Activated T-cell treated with anti-CD3 and anti-CD28 coated beads, Interleukin-2, amount 50 U/mL, for 72 hours (primary cell): ENCODE data around the gene RABL2A. TPM values are rescaled to one million over a fixed set of nuclear protein-coding genes. Genes with fewer than 3 reads are reported as not detected.
"Not testable (repeated sequence)": the region's sequence is repeated elsewhere in the genome, so short reads cannot be mapped to it uniquely, and the experiment has no call there.

Experiments used
- ATAC-seq, 2 donors: fragments of 150-1000 bp; cut with Tn5 transposase; replicated peaks in 1 of 2; 2 replicates each; pipeline ENCODE4 v1.10.0; 2021; ENCODE audit warnings: moderate library complexity in 2 of 2, mild to moderate bottlenecking in 1 of 2
- DNase-seq, 2 donors: peaks; one replicate each; pipeline ENCODE4 v3.0.0; 2021 to 2022; ENCODE audit warnings: mixed read lengths in 1 of 2
- H3K27ac Mint-ChIP-seq: one replicate; pipeline ENCODE4 v1.8.0; 2022; ENCODE audit warnings: mild to moderate bottlenecking, moderate library complexity, mixed read lengths
- H3K27me3 Mint-ChIP-seq: one replicate; pipeline ENCODE4 v1.8.0; 2022; ENCODE audit warnings: low read depth, mixed read lengths
- H3K36me3 Mint-ChIP-seq, 2 donors: one replicate each; pipeline ENCODE4 v1.8.0; 2022; ENCODE audit warnings: mixed read lengths in 2 of 2, mild to moderate bottlenecking in 1 of 2; ENCODE audit not compliant: insufficient read depth in 2 of 2
- H3K4me1 Mint-ChIP-seq: one replicate; pipeline ENCODE4 v1.8.0; 2022; ENCODE audit warnings: low read depth, mixed read lengths
- H3K4me3 Mint-ChIP-seq, 2 donors: one replicate each; pipeline ENCODE4 v1.8.0; 2022; ENCODE audit warnings: mild to moderate bottlenecking in 2 of 2, mixed read lengths in 2 of 2, moderate library complexity in 2 of 2
- H3K9me3 Mint-ChIP-seq, 2 donors: one replicate each; pipeline ENCODE4 v1.8.0; 2022; ENCODE audit warnings: mixed read lengths in 2 of 2
- total RNA-seq, 2 donors: library from RNA; stranded (reverse); gene quantifications; one replicate each; pipeline ENCODE4 v1.2.3, GENCODE V29; 2022

The RABL2A gene
- total RNA-seq, 2 donors from 2014 or later = 11.4 to 12.2 TPM

DNA sequence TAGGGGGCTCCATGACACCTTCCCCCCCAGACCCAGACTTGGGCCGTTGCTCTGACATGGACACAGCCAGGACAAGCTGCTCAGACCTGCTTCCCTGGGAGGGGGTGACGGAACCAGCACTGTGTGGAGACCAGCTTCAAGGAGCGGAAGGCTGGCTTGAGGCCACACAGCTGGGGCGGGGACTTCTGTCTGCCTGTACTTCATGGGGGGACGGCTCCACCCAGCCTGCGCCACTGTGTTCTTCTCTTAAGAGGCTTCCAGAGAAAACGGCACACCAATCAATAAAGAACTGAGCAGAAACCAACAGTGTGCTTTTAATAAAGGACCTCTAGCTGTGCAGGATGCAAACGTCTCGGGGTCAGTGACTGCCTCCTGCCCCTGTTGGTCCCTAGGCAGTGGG is 28.3 kb upstream of the RABL2A start:
- H3K4me1 Mint-ChIP-seq, DNase-seq, H3K27ac Mint-ChIP-seq, H3K9me3 Mint-ChIP-seq, H3K36me3 Mint-ChIP-seq, H3K4me3 Mint-ChIP-seq, ATAC-seq, H3K27me3 Mint-ChIP-seq: not testable (repeated sequence)

DNA sequence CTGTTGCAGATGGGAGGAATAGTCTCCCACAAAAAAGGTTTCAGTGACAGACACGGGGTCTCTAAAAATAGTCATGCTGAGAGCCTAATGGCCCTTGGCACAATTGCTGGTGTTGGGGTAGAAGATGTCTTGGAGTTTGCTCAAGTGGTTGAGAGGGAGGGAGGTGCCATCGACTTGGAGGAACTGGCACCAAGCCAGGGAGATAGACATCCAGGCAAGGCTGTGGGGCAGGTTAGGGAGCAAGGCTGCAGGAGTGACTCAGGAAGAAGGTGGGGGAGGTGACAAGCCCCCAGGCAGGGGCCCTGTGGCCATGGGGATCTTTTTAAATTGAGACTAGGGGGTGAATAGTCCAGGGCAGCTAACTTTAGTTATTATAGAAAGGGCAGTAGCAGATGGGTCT is 27.9 kb upstream of the RABL2A start:
- not testable (repeated sequence) for DNase-seq, H3K9me3 Mint-ChIP-seq, H3K36me3 Mint-ChIP-seq, ATAC-seq, H3K27me3 Mint-ChIP-seq, H3K4me1 Mint-ChIP-seq, H3K4me3 Mint-ChIP-seq, H3K27ac Mint-ChIP-seq

DNA sequence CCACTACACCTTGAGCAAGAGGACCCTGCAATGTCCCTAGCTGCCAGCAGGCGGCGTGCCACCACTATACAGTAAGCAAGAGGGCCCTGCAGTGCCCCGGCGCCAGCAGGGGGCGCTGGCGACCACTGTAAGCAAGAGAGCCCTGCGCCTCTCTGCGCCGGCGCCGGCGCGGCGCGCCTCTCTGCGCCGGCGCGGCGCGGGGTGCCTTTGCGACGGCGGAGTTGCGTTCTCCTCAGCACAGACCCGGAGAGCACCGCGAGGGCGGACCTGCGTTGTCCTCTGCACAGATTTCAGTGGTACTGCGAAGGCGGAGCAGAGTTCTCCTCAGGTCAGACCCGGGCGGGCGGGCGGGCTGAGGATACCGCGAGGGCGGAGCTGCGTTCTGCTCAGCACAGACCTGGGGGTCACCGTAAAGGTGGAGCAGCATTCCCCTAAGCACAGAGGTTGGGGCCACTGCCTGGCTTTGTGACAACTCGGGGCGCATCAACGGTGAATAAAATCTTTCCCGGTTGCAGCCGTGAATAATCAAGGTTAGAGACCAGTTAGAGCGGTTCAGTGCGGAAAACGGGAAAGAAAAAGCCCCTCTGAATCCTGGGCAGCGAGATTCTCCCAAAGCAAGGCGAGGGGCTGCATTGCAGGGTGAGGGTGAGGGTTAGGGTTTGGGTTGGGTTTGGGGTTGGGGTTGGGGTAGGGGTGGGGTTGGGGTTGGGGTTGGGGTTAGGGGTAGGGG is 24.9 kb upstream of the RABL2A start:
- H3K9me3 Mint-ChIP-seq, H3K27ac Mint-ChIP-seq, H3K27me3 Mint-ChIP-seq, H3K36me3 Mint-ChIP-seq, H3K4me1 Mint-ChIP-seq: not testable (repeated sequence)
- H3K4me3 Mint-ChIP-seq = peak overlapping the region in 1 of 2 donors; percentile 20
- ATAC-seq (peak in 1 of 2 donors; percentile 26), DNase-seq (peak; percentile 75 to 78)

DNA sequence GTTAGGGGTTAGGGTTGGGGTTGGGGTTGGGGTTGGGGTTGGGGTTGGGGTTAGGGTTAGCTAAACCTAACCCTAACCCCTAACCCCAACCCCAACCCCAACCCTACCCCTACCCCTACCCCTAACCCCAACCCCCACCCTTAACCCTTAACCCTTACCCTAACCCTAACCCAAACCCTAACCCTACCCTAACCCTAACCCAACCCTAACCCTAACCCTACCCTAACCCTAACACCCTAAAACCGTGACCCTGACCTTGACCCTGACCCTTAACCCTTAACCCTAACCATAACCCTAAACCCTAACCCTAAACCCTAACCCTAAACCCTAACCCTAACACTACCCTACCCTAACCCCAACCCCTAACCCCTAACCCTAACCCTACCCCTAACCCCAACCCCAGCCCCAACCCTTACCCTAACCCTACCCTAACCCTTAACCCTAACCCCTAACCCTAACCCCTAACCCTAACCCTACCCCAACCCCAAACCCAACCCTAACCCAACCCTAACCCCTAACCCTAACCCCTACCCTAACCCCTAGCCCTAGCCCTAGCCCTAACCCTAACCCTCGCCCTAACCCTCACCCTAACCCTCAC is 24.1 kb upstream of the RABL2A start:
- no peaks in the 10 kb centered on the region for H3K27me3 Mint-ChIP-seq
- ATAC-seq = peak; percentile 64 to 70
- peak overlapping the region; percentile 57 to 94 for H3K4me3 Mint-ChIP-seq
- DNase-seq = no peak
- H3K9me3 Mint-ChIP-seq = no peaks in the 10 kb centered on the region
- no peaks in the 10 kb centered on the region for H3K36me3 Mint-ChIP-seq
- peaks cover 10% of the 10 kb centered on the region for H3K4me1 Mint-ChIP-seq
- no peak overlapping the region for H3K27ac Mint-ChIP-seq

DNA sequence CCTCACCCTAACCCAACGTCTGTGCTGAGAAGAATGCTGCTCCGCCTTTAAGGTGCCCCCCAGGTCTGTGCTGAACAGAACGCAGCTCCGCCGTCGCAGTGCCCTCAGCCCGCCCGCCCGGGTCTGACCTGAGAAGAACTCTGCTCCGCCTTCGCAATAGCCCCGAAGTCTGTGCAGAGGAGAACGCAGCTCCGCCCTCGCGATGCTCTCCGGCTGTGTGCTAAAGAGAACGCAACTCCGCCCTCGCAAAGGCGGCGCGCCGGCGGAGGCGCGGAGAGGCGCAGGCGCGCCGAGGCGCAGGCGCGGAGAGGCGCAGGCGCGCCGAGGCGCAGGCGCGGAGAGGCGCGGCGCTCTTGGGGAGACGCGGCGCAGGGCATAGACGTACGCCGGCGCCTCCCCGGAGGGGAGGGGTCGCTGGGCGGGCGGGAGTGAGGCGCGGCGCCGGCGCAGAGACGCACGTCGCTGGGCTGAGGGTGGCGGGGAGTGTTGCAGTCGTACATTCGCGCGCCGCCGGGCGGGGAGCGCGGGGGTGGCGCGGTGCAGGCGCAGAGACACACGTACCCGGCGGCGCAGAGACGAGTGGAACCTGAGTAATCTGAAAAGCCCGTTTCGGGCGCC is 23.5 kb upstream of the RABL2A start:
- Mint-ChIP-seq H3K27ac (peak overlapping the region; percentile 76), H3K4me3 (peak overlapping the region; percentile 85 to 94)
- H3K36me3 Mint-ChIP-seq, H3K27me3 Mint-ChIP-seq, H3K4me1 Mint-ChIP-seq, H3K9me3 Mint-ChIP-seq: not testable (repeated sequence)
- DNase-seq (peak; percentile 84 to 92), ATAC-seq (peak; percentile 95 to 98)

DNA sequence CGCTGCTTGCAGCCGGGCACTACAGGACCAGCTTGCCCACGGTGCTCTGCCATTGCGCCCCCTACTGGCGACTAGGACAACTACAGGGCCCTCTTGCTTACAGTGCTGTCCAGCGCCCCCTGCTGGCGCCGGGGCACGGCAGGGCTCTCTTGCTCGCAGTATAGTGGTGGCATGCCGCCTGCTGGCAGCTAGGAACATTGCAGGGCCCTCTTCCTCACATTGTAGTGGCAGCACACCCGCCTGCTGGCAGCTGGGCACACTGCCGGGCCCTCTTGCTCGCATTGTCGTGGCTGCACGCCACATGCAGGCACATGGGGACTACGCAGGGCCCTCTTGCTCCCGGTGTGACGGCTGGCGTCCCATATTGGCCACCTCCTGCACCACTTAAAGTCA is 23.0 kb upstream of the RABL2A start:
- H3K27me3 Mint-ChIP-seq, H3K36me3 Mint-ChIP-seq, H3K9me3 Mint-ChIP-seq, H3K4me1 Mint-ChIP-seq: not testable (repeated sequence)
- peak; percentile 91 to 93 for DNase-seq
- ATAC-seq = peak in 1 of 2 donors; percentile 21
- Mint-ChIP-seq H3K27ac (peak overlapping the region; percentile 76), H3K4me3 (peak overlapping the region; percentile 85 to 90)

DNA sequence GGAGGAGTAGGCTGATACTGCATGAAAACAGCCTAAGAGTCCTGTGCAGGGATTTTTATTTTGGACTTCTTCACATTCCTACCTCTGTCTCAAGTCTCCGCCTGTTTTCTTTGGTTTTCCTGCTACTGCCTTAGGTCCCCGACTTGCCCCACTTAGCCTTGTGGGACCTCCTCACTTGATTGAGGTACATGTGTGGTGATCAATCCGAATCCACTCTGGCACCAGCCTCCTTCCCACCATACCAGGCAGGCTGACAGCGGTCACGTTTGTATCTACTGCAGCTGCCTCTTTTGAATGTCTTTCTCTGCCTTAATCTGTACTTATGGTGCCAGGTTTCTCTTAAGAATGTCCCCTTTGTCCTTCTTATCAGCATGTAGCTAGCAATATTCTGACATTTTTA is 22.4 kb upstream of the RABL2A start:
- not testable (repeated sequence) for H3K27me3 Mint-ChIP-seq, H3K9me3 Mint-ChIP-seq, H3K27ac Mint-ChIP-seq, ATAC-seq, DNase-seq, H3K4me1 Mint-ChIP-seq, H3K36me3 Mint-ChIP-seq
- peak overlapping the region; percentile 85 to 90 for H3K4me3 Mint-ChIP-seq

DNA sequence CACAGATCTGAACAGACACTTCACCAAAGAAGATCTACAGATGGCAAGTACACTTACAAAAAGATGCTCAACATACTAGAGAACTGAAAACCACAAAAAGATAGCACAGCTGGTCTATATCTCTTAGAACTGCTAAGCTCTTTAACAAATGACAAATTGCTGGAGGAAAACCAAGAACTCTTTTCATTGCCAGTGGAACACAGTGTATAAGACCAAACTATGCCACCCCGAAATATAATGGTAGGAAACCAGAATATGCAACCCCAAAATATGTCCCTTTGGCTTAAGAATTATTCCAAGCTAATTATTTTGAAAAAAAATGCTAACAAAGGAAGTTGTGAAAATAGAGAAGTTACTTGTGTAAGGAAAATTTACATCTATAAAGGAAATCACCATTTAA is 21.0 kb upstream of the RABL2A start:
- ATAC-seq, H3K4me1 Mint-ChIP-seq, H3K9me3 Mint-ChIP-seq, H3K27me3 Mint-ChIP-seq, H3K27ac Mint-ChIP-seq, DNase-seq, H3K4me3 Mint-ChIP-seq, H3K36me3 Mint-ChIP-seq: not testable (repeated sequence)

DNA sequence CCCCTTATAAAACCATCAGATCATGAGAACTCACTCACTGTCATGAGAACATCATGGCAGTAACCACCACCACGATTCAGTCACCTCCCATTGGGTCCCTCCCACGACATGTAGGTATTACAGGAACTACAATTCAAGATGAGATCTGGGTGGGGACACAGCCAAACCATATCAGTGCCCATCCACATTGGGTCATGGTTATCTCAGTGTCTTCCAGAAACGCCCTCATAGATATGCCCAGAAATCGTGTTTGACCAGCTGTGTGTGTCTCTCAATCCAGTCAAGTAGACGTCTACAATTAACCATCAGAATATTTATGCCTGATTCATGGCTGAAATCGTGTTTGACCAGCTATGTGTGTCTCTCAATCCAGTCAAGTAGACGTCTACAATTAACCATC is 17.2 kb upstream of the RABL2A start:
- not testable (repeated sequence) for H3K36me3 Mint-ChIP-seq, DNase-seq, ATAC-seq, H3K27me3 Mint-ChIP-seq, H3K27ac Mint-ChIP-seq, H3K4me1 Mint-ChIP-seq, H3K9me3 Mint-ChIP-seq, H3K4me3 Mint-ChIP-seq

DNA sequence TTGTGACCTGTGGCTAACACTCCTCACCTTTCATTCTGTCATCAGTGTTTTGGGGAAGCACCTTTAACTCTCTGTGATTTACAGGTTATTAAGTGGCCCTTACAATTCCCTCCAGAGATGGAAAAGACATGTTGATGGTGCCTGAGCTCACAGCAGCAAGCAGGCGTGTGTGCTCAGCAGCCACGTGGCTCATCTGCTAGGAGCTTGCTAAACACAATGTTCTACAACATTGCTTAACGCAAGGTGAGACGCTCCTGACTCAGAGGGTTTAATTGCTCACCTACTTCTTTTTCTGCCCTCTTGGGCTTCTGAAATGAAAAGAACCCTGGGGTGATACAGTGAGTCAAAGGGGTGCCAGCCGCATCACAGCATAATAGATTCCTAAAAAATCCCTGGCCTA is 6.1 kb upstream of the RABL2A start:
- not testable (repeated sequence) for H3K27ac Mint-ChIP-seq, H3K27me3 Mint-ChIP-seq, ATAC-seq, DNase-seq, H3K9me3 Mint-ChIP-seq, H3K36me3 Mint-ChIP-seq, H3K4me3 Mint-ChIP-seq
- H3K4me1 Mint-ChIP-seq = peaks cover 16% of the 10 kb centered on the region

DNA sequence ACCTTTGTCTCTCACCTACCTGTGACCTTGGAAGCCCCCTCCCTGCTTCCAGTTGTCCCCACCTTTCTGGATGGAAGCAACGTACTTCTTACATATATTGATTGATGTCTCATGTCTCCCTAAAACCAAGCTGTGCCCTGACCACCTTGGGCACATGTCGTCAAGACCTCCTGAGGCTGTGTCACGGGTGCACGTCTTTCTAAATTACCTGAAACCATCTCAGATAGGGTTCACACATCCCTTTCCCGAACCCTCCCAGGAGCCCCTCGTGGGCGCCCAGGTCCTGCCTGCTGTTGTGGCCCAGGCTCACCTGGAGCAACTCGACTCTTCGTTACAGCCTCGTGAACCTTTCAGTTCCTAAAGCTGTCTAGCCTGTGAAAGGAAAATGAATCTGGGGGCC is 1.2 kb upstream of the RABL2A start:
- not testable (repeated sequence) for H3K27ac Mint-ChIP-seq, H3K9me3 Mint-ChIP-seq, H3K36me3 Mint-ChIP-seq, H3K27me3 Mint-ChIP-seq, DNase-seq, ATAC-seq
- Mint-ChIP-seq H3K4me3 (peak overlapping the region; percentile 43 to 46), H3K4me1 (peaks cover 32% of the 10 kb centered on the region)

DNA sequence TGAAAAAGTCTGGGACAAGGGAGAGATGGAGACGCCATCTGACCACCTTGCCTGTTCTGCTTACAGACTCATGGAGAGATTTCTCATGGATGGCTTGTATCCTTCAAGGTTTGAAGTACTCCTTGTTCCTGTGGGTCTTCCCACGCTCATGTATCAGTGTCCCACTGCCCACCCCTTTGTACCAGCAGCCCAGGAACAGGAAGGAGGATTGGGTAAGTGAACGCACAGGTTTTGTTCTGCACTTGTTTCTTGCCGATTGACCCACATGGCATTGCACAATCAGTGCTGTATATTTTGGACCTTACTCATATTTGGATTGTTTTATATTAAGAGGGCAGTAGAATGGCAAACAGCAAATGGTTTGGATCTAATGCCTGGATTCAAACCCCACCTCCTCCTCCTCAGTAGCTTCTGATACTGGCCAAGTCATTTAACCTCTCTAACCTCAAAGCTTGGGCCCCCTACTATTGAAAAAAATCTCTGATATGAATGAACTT is 5.8 kb downstream of the RABL2A start:
- not testable (repeated sequence) for ATAC-seq, H3K27ac Mint-ChIP-seq, H3K36me3 Mint-ChIP-seq, H3K4me3 Mint-ChIP-seq, H3K9me3 Mint-ChIP-seq, H3K27me3 Mint-ChIP-seq, DNase-seq
- peaks cover 13% of the 10 kb centered on the region for H3K4me1 Mint-ChIP-seq

DNA sequence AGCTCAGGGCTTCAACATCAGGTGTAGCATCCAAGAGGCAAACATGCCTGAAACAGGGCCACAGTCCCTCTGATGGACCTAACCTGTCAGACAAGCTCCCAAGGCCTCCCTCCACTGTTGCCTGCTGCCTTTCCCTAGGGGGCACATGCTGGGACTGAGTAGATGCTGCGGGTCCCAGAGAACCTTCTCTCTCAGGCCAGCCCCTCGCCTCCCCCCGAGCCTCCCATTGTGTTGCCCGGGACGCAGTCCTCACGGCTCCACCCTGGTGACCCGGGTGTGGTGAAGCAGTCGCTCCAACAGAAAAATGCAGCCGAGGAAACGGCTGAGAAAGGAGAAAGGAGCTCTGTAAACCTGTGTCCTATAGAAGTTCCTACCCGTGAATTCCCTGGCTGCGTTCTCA is 8.3 kb downstream of the RABL2A start:
- H3K27ac Mint-ChIP-seq, H3K36me3 Mint-ChIP-seq, ATAC-seq, H3K4me1 Mint-ChIP-seq, H3K27me3 Mint-ChIP-seq, H3K4me3 Mint-ChIP-seq, H3K9me3 Mint-ChIP-seq, DNase-seq: not testable (repeated sequence)
